Caco-2 (cell line): ENCODE measurements around the gene TCAF2. TPM values are rescaled to one million over a fixed set of nuclear protein-coding genes. Genes with fewer than 3 reads are reported as not detected.
"Not testable (repeated sequence)": the region's sequence is repeated elsewhere in the genome, so short reads cannot be mapped to it uniquely, and the experiment has no call there.

Experiments
- BruUV-seq: library from RNA; stranded (reverse); fragments of 400-500 nt; replicated peaks from 2 replicates; lab custom pipeline; 2021; lab: Mats Ljungman, UMichigan
- CTCF ChIA-PET: fragments of 300-600 bp; sonication (Branson Sonifier 250); formaldehyde crosslinking; loops from one replicate; lab custom pipeline; 2022; ENCODE audit warnings: antibody characterized with exemption; lab: Charles Lee
- POLR2A ChIA-PET: fragments of 300-600 bp; sonication (Branson Sonifier 250); formaldehyde crosslinking; loops from one replicate; lab custom pipeline; 2022; ENCODE audit warnings: antibody characterized with exemption; lab: Charles Lee
- DNase-seq, 2 experiments: peaks; one replicate each; pipeline versions ENCODE4 v3.0.0 to v3.0.0-alpha.2; 2020 to 2022
- H3K27me3 ChIP-seq: replicated peaks from 2 replicates; pipeline ENCODE4 v1.6.0; 2011; ENCODE audit warnings: low read length; ENCODE audit not compliant: control insufficient read depth, insufficient read depth
- H3K36me3 ChIP-seq: 2 replicates; pipeline ENCODE4 v1.5.1; 2011; ENCODE audit warnings: low read length; ENCODE audit not compliant: control insufficient read depth, insufficient read depth
- H3K4me1 ChIP-seq: fragments of 250-450 bp; sonication (Bioruptor Pico); 2 replicates; pipeline ENCODE4 v1.5.1; 2020; ENCODE audit warnings: mild to moderate bottlenecking
- H3K4me3 ChIP-seq: 2 replicates; pipeline ENCODE4 v1.5.1; 2011; ENCODE audit warnings: low read depth, mild to moderate bottlenecking, control low read depth, low read length
- H3K9me3 ChIP-seq: fragments of 250-450 bp; sonication (Bioruptor Pico); 2 replicates; pipeline ENCODE4 v1.5.1; 2020; ENCODE audit warnings: mild to moderate bottlenecking, moderate library complexity
- H3K27ac Mint-ChIP-seq: one replicate; pipeline ENCODE4 v1.8.0; 2022; ENCODE audit warnings: mixed read lengths; ENCODE audit not compliant: unreplicated experiment
- H3K27me3 Mint-ChIP-seq: one replicate; pipeline ENCODE4 v1.8.0; 2022; ENCODE audit warnings: mixed read lengths; ENCODE audit not compliant: insufficient read depth, unreplicated experiment
- H3K36me3 Mint-ChIP-seq: one replicate; pipeline ENCODE4 v1.8.0; 2022; ENCODE audit warnings: mild to moderate bottlenecking, mixed read lengths; ENCODE audit not compliant: insufficient read depth, unreplicated experiment
- H3K4me1 Mint-ChIP-seq: one replicate; pipeline ENCODE4 v1.8.0; 2022; ENCODE audit warnings: low read depth, mixed read lengths; ENCODE audit not compliant: unreplicated experiment
- H3K4me3 Mint-ChIP-seq: one replicate; pipeline ENCODE4 v1.8.0; 2022; ENCODE audit warnings: mild to moderate bottlenecking, moderate library complexity, mixed read lengths; ENCODE audit not compliant: unreplicated experiment
- H3K9me3 Mint-ChIP-seq: one replicate; pipeline ENCODE4 v1.8.0; 2022; ENCODE audit warnings: mixed read lengths; ENCODE audit not compliant: unreplicated experiment
- CTCF ChIP-seq, 2 experiments: fragments of 200-600 bp in 1 of 2; IDR thresholded peaks; 1 replicate in 1 of 2; 2 replicates in 1 of 2; pipeline versions ENCODE4 v1.5.1 to v1.8.0; 2011 to 2022; ENCODE audit warnings: antibody characterized with exemption in 1 of 2, control low read depth in 1 of 2, inconsistent platforms in 1 of 2, low read depth in 1 of 2, low read length in 1 of 2, mild to moderate bottlenecking in 1 of 2, moderate library complexity in 1 of 2; ENCODE audit not compliant: insufficient read depth in 1 of 2, severe bottlenecking in 1 of 2, unreplicated experiment in 1 of 2
- intact Hi-C: fragments of 100-400 bp; cut with micrococcal nuclease; formaldehyde crosslinking; loops from one replicate; pipeline ENCODE4 v1.10.0; 2022; ENCODE audit not compliant: unreplicated experiment
- total RNA-seq: library from RNA; stranded (reverse); gene quantifications from 2 replicates; pipeline ENCODE4 v1.2.3, GENCODE V29; 2022

Gene TCAF2
- total RNA-seq, 1 experiment from 2014 or later: not detected

GRCh38 chr7:143615545-143615944, 5.2 kb upstream of the TCAF2 start:
- not testable (repeated sequence) for BruUV-seq, H3K9me3 ChIP-seq

GRCh38 chr7:143617204-143617603, 3.6 kb upstream of the TCAF2 start:
- H3K27me3 ChIP-seq, H3K4me1 Mint-ChIP-seq, BruUV-seq, H3K4me3 Mint-ChIP-seq, intact Hi-C loops, H3K9me3 Mint-ChIP-seq, CTCF ChIA-PET, H3K4me3 ChIP-seq, H3K9me3 ChIP-seq, POLR2A ChIA-PET, DNase-seq, H3K36me3 ChIP-seq, H3K36me3 Mint-ChIP-seq, H3K27me3 Mint-ChIP-seq, H3K27ac Mint-ChIP-seq, H3K4me1 ChIP-seq: not testable (repeated sequence)

More at GRCh38 chr7:143615545-143615944, 5.2 kb upstream of the TCAF2 start:
- H3K36me3 Mint-ChIP-seq, POLR2A ChIA-PET, H3K4me3 ChIP-seq, H3K27me3 ChIP-seq, H3K4me1 ChIP-seq, H3K27ac Mint-ChIP-seq, H3K36me3 ChIP-seq, H3K27me3 Mint-ChIP-seq, H3K4me3 Mint-ChIP-seq, H3K9me3 Mint-ChIP-seq, intact Hi-C loops, H3K4me1 Mint-ChIP-seq: not testable (repeated sequence)
- CTCF ChIA-PET: interaction anchor here (0.6 kb wide), 1 partner anchor 285 kb away, joined by 3 read pairs; no protein-coding TSS in a partner anchor
- DNase-seq: peak in 1 of 2 experiments; percentile 4
- peak; percentile 31 to 32 for TF ChIP-seq CTCF (IDR thresholded peaks at IDR 0.05; ENCODE audit: insufficient read depth in 1 of 2, low read depth in 1 of 2, low read length in 1 of 2, severe bottlenecking in 1 of 2, unreplicated experiment in 1 of 2)

- intact Hi-C loops, H3K27ac Mint-ChIP-seq, H3K27me3 ChIP-seq, H3K27me3 Mint-ChIP-seq, H3K4me1 Mint-ChIP-seq, H3K9me3 ChIP-seq, H3K9me3 Mint-ChIP-seq, H3K36me3 Mint-ChIP-seq, POLR2A ChIA-PET, H3K4me3 ChIP-seq, H3K4me1 ChIP-seq, CTCF ChIA-PET, H3K36me3 ChIP-seq, H3K4me3 Mint-ChIP-seq, BruUV-seq: not testable (repeated sequence)
- peak in 1 of 2 experiments; percentile 12 for TF ChIP-seq CTCF (IDR thresholded peaks at IDR 0.05; ENCODE audit: insufficient read depth in 1 of 2, low read depth in 1 of 2, low read length in 1 of 2, severe bottlenecking in 1 of 2, unreplicated experiment in 1 of 2)
- peak; percentile 43 to 70 for DNase-seq
These were observed 716 bp upstream of the TCAF2 start for GRCh38 chr7:143620058-143620457.

GRCh38 chr7:143621175-143621574, 401 bp downstream of the TCAF2 start:
- H3K4me3 Mint-ChIP-seq, H3K9me3 Mint-ChIP-seq, H3K4me1 ChIP-seq, H3K27ac Mint-ChIP-seq, H3K36me3 ChIP-seq, CTCF ChIA-PET, POLR2A ChIA-PET, BruUV-seq, DNase-seq, H3K27me3 Mint-ChIP-seq, H3K27me3 ChIP-seq, H3K36me3 Mint-ChIP-seq, H3K9me3 ChIP-seq, H3K4me1 Mint-ChIP-seq, intact Hi-C loops, H3K4me3 ChIP-seq: not testable (repeated sequence)

- H3K9me3 Mint-ChIP-seq, H3K4me1 Mint-ChIP-seq, DNase-seq, H3K27me3 ChIP-seq, CTCF ChIA-PET, POLR2A ChIA-PET, intact Hi-C loops, H3K4me3 ChIP-seq, H3K4me3 Mint-ChIP-seq, H3K36me3 ChIP-seq, H3K36me3 Mint-ChIP-seq, BruUV-seq, H3K27ac Mint-ChIP-seq, H3K9me3 ChIP-seq, H3K4me1 ChIP-seq, H3K27me3 Mint-ChIP-seq: not testable (repeated sequence)
These were observed 1.4 kb downstream of the TCAF2 start for GRCh38 chr7:143622130-143622529.

- H3K4me3 Mint-ChIP-seq, DNase-seq, H3K27ac Mint-ChIP-seq, H3K36me3 ChIP-seq, H3K4me1 Mint-ChIP-seq, POLR2A ChIA-PET, H3K4me3 ChIP-seq, BruUV-seq, intact Hi-C loops, H3K4me1 ChIP-seq, H3K9me3 Mint-ChIP-seq, H3K27me3 ChIP-seq, H3K9me3 ChIP-seq, H3K27me3 Mint-ChIP-seq, CTCF ChIA-PET, H3K36me3 Mint-ChIP-seq: not testable (repeated sequence)
These were observed 9.9 kb downstream of the TCAF2 start for GRCh38 chr7:143630653-143631052.
